NT2/D1 (cell line): ENCODE results near the gene UCP2.

ENCODE experiments used
- SUZ12 ChIP-seq: IDR thresholded peaks from 2 replicates; pipeline ENCODE4 v1.6.1; 2011; ENCODE audit not compliant: insufficient read length, insufficient read depth; ENCODE audit errors: extremely low read depth
- YY1 ChIP-seq: IDR thresholded peaks from 2 replicates; pipeline ENCODE4 v1.6.1; 2011; ENCODE audit not compliant: insufficient read length, insufficient read depth
- ZNF274 ChIP-seq: IDR thresholded peaks from 2 replicates; pipeline ENCODE4 v1.6.1; 2011; ENCODE audit warnings: mild to moderate bottlenecking, low read depth, low read length

DNA sequence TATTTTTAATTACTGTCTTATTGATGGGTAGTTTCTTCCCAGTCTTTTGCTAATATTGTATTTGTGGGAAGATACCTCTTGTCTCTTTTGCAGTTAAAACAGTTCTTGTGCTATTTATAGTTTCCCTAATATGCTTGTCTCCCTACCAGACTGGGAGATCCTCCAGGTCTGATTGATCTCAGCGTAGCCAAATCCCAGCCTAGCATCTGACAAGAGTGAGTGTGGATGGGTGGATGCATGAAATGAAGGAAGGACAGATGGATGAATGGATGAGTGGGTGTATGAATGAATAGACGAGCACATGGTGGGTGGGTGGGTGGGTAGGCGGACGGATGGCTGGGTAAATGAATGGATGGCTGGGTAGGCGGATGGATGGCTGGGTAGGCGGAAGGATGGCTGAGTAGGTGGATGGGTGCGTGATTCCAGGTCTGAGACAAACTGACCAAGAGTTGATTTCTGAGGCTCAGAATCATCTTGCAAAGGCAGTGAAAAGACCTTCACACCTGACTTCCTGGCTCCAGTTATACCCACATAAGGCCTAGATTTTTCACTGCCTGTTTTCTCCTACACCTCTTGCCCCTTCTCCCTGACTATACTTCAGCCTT lies 20.4 kb downstream of the UCP2 start:
- TF ChIP-seq SUZ12 (no peak), YY1 (no peak), ZNF274 (no peak)
